Measurements from ENCODE around the gene KIF25. TPM values are rescaled to one million over a fixed set of nuclear protein-coding genes. Genes with fewer than 3 reads are reported as not detected.
"Not testable (repeated sequence)": the region's sequence is repeated elsewhere in the genome, so short reads cannot be mapped to it uniquely, and the experiment has no call there.

Gene KIF25
- total and polyA plus RNA-seq, 7 experiments from 2014 or later: 0.86 TPM; not detected in 6

GRCh38 chr6:168001514-168001913, 4.0 kb downstream of the KIF25 start:
- peaks cover 0 to 31% (median 12%) of the 10 kb centered on the region in 5 donors for H3K27me3 Mint-ChIP-seq
- H3K9me3 Mint-ChIP-seq; ATAC-seq; H3K9me3 ChIP-seq (ENCODE audit: control insufficient read depth in 2 of 3, low read length in 3 of 3); H3K27me3 ChIP-seq (ENCODE audit: control insufficient read depth in 2 of 2, insufficient read depth in 2 of 2, low read length in 2 of 2); intact Hi-C loops (cut with micrococcal nuclease); H3K36me3 Mint-ChIP-seq; DNase-seq; H3K4me1 Mint-ChIP-seq; H3K36me3 ChIP-seq (ENCODE audit: control insufficient read depth in 2 of 3, insufficient read depth in 3 of 3, low read length in 3 of 3); H3K4me1 ChIP-seq (ENCODE audit: control insufficient read depth in 2 of 2, insufficient read depth in 2 of 2, low read length in 2 of 2); H3K4me3 Mint-ChIP-seq; CTCF ChIA-PET; POLR2A ChIA-PET; H3K27ac ChIP-seq (ENCODE audit: low read depth, low read length); H3K4me3 ChIP-seq (ENCODE audit: low read length); H3K27ac Mint-ChIP-seq: not testable (repeated sequence)

- no peak overlapping the region for H3K4me3 ChIP-seq (ENCODE audit: low read length)
- no peaks in the 10 kb centered on the region for H3K27me3 ChIP-seq (ENCODE audit: control insufficient read depth in 2 of 2, insufficient read depth in 2 of 2, low read length in 2 of 2)
- intact Hi-C loops (cut with micrococcal nuclease): no loop called here
- CTCF ChIA-PET: no interaction called here
- no peaks in the 10 kb centered on the region for H3K4me1 ChIP-seq (ENCODE audit: control insufficient read depth in 2 of 2, insufficient read depth in 2 of 2, low read length in 2 of 2)
- Mint-ChIP-seq H3K4me1 (peaks cover 0 to 5% (median 1%) of the 10 kb centered on the region in 7 donors), H3K9me3 (peaks cover 0 to 4% (median 0%) of the 10 kb centered on the region in 11 donors), H3K27me3 (peaks cover 0 to 27% (median 9%) of the 10 kb centered on the region in 5 donors), H3K4me3 (no peak overlapping the region), H3K27ac (no peak overlapping the region), H3K36me3 (peaks cover 0 to 5% (median 0%) of the 10 kb centered on the region in 5 donors)
- no peaks in the 10 kb centered on the region for H3K9me3 ChIP-seq (ENCODE audit: control insufficient read depth in 2 of 3, low read length in 3 of 3)
- no peak overlapping the region for H3K27ac ChIP-seq (ENCODE audit: low read depth, low read length)
- ATAC-seq (no peak), DNase-seq (no peak)
- POLR2A ChIA-PET: no interaction called here
- no peaks in the 10 kb centered on the region for H3K36me3 ChIP-seq (ENCODE audit: control insufficient read depth in 2 of 3, insufficient read depth in 3 of 3, low read length in 3 of 3)
These were observed 5.3 kb downstream of the KIF25 start for GRCh38 chr6:168002804-168003203.

GRCh38 chr6:168004023-168004422, 6.6 kb downstream of the KIF25 start:
- Histone ChIP-seq H3K27me3 (ENCODE audit: control insufficient read depth in 2 of 2, insufficient read depth in 2 of 2, low read length in 2 of 2) (no peaks in the 10 kb centered on the region), H3K27ac (ENCODE audit: low read depth, low read length) (no peak overlapping the region), H3K4me1 (ENCODE audit: control insufficient read depth in 2 of 2, insufficient read depth in 2 of 2, low read length in 2 of 2) (no peaks in the 10 kb centered on the region), H3K9me3 (ENCODE audit: control insufficient read depth in 2 of 3, low read length in 3 of 3) (no peaks in the 10 kb centered on the region), H3K4me3 (ENCODE audit: low read length) (no peak overlapping the region), H3K36me3 (ENCODE audit: control insufficient read depth in 2 of 3, insufficient read depth in 3 of 3, low read length in 3 of 3) (no peaks in the 10 kb centered on the region)
- ATAC-seq (no peak), DNase-seq (no peak)
- no peaks in the 10 kb centered on the region for H3K36me3 Mint-ChIP-seq
- H3K9me3 Mint-ChIP-seq: peaks cover 0 to 10% (median 4%) of the 10 kb centered on the region in 11 donors
- peaks cover 0 to 21% (median 0%) of the 10 kb centered on the region in 5 donors for H3K27me3 Mint-ChIP-seq
- ChIA-PET CTCF (no interaction called here), POLR2A (no interaction called here)
- no peaks in the 10 kb centered on the region for H3K4me1 Mint-ChIP-seq
- intact Hi-C loops (cut with micrococcal nuclease): no loop called here
- H3K27ac Mint-ChIP-seq: no peak overlapping the region
- H3K4me3 Mint-ChIP-seq: no peak overlapping the region

- Histone ChIP-seq H3K4me3 (ENCODE audit: low read length) (no peak overlapping the region), H3K27me3 (ENCODE audit: control insufficient read depth in 2 of 2, insufficient read depth in 2 of 2, low read length in 2 of 2) (no peaks in the 10 kb centered on the region), H3K9me3 (ENCODE audit: control insufficient read depth in 2 of 3, low read length in 3 of 3) (no peaks in the 10 kb centered on the region), H3K27ac (ENCODE audit: low read depth, low read length) (no peak overlapping the region), H3K4me1 (ENCODE audit: control insufficient read depth in 2 of 2, insufficient read depth in 2 of 2, low read length in 2 of 2) (no peaks in the 10 kb centered on the region), H3K36me3 (ENCODE audit: control insufficient read depth in 2 of 3, insufficient read depth in 3 of 3, low read length in 3 of 3) (no peaks in the 10 kb centered on the region)
- no peaks in the 10 kb centered on the region for H3K36me3 Mint-ChIP-seq
- peaks cover 0 to 21% (median 0%) of the 10 kb centered on the region in 5 donors for H3K27me3 Mint-ChIP-seq
- intact Hi-C loops (cut with micrococcal nuclease): no loop called here
- no peak overlapping the region for H3K27ac Mint-ChIP-seq
- H3K4me1 Mint-ChIP-seq: no peaks in the 10 kb centered on the region
- CTCF ChIA-PET: no interaction called here
- POLR2A ChIA-PET: no interaction called here
- H3K4me3 Mint-ChIP-seq: no peak overlapping the region
- ATAC-seq: no peak
- H3K9me3 Mint-ChIP-seq: peaks cover 0 to 12% (median 4%) of the 10 kb centered on the region in 11 donors
- DNase-seq: no peak
These were observed 7.5 kb downstream of the KIF25 start for GRCh38 chr6:168004945-168005344.

DNA sequence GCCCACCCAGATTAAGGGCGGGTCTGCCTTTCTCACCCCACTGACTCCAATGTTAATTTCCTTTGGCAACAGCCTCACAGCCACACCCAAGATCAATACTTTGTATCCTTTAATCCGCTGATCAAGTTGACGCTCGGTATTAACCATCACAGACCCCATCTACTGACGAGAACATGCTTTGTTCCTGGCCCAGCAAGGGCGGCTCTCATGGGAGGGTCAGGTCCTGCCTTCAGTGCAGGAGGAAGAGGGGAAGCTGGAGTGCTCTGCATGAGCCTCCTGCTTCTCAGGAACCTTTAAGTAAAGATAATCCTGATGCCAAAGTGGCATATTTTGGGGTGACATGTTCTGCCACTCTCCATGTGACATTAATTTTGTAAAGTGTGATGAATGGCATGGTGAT, 8.3 kb downstream of the KIF25 start:
- CTCF ChIA-PET: no interaction called here

GRCh38 chr6:168007592-168008338, 10.3 kb downstream of the KIF25 start:
- ATAC-seq (no peak), DNase-seq (no peak)
- Mint-ChIP-seq H3K36me3 (peaks cover 0 to 10% (median 0%) of the 10 kb centered on the region in 5 donors), H3K4me1 (no peaks in the 10 kb centered on the region), H3K27ac (no peak overlapping the region), H3K4me3 (no peak overlapping the region), H3K9me3 (peaks cover 3 to 32% (median 18%) of the 10 kb centered on the region in 11 donors), H3K27me3 (peaks cover 0 to 12% (median 0%) of the 10 kb centered on the region in 5 donors)
- Histone ChIP-seq H3K27ac (ENCODE audit: low read depth, low read length) (no peak overlapping the region), H3K27me3 (ENCODE audit: control insufficient read depth in 2 of 2, insufficient read depth in 2 of 2, low read length in 2 of 2) (no peaks in the 10 kb centered on the region), H3K4me1 (ENCODE audit: control insufficient read depth in 2 of 2, insufficient read depth in 2 of 2, low read length in 2 of 2) (no peaks in the 10 kb centered on the region), H3K36me3 (ENCODE audit: control insufficient read depth in 2 of 3, insufficient read depth in 3 of 3, low read length in 3 of 3) (no peaks in the 10 kb centered on the region), H3K4me3 (ENCODE audit: low read length) (no peak overlapping the region), H3K9me3 (ENCODE audit: control insufficient read depth in 2 of 3, low read length in 3 of 3) (peaks cover 0 to 23% (median 5%) of the 10 kb centered on the region in 3 experiments)
- ChIA-PET CTCF (no interaction called here), POLR2A (no interaction called here)
- intact Hi-C loops (cut with micrococcal nuclease): no loop called here

More for the DNA sequence above, 8.3 kb downstream of the KIF25 start:
- Mint-ChIP-seq H3K9me3 (peaks cover 0 to 19% (median 7%) of the 10 kb centered on the region in 11 donors), H3K27me3 (peaks cover 0 to 18% (median 0%) of the 10 kb centered on the region in 5 donors), H3K4me3 (no peak overlapping the region), H3K4me1 (no peaks in the 10 kb centered on the region), H3K27ac (no peak overlapping the region), H3K36me3 (peaks cover 0 to 2% (median 0%) of the 10 kb centered on the region in 5 donors)
- Histone ChIP-seq H3K4me3 (ENCODE audit: low read length) (no peak overlapping the region), H3K9me3 (ENCODE audit: control insufficient read depth in 2 of 3, low read length in 3 of 3) (peaks cover 0 to 7% (median 0%) of the 10 kb centered on the region in 3 experiments), H3K36me3 (ENCODE audit: control insufficient read depth in 2 of 3, insufficient read depth in 3 of 3, low read length in 3 of 3) (no peaks in the 10 kb centered on the region), H3K27me3 (ENCODE audit: control insufficient read depth in 2 of 2, insufficient read depth in 2 of 2, low read length in 2 of 2) (no peaks in the 10 kb centered on the region), H3K4me1 (ENCODE audit: control insufficient read depth in 2 of 2, insufficient read depth in 2 of 2, low read length in 2 of 2) (no peaks in the 10 kb centered on the region), H3K27ac (ENCODE audit: low read depth, low read length) (no peak overlapping the region)
- ATAC-seq: no peak
- intact Hi-C loops (cut with micrococcal nuclease): no loop called here
- DNase-seq: no peak
- POLR2A ChIA-PET: no interaction called here

DNA sequence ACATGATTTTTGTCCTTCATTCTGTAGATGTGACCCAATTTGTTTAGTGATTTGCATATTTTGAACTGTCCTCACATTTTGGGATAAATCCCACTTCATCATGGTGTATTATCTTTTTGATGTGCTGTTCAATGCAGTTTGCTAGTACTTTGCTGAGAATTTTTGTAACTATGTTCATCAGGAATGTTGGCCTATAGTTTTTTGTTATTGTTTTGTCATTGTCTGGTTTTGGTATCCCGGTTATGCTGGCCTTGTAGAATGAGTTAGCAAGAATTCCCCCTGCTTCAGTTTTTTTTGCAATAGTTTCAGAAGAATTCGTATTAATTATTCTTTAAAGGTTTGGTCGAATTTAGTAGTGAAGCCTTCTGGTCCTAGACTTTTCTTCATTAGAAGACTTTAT, 11.9 kb downstream of the KIF25 start:
- peaks cover 0 to 27% (median 5%) of the 10 kb centered on the region in 3 experiments for H3K9me3 ChIP-seq (ENCODE audit: control insufficient read depth in 2 of 3, low read length in 3 of 3)
- no peaks in the 10 kb centered on the region for H3K4me1 ChIP-seq (ENCODE audit: control insufficient read depth in 2 of 2, insufficient read depth in 2 of 2, low read length in 2 of 2)
- ATAC-seq (no peak), DNase-seq (no peak)
- no peaks in the 10 kb centered on the region for H3K27me3 ChIP-seq (ENCODE audit: control insufficient read depth in 2 of 2, insufficient read depth in 2 of 2, low read length in 2 of 2)
- intact Hi-C loops (cut with micrococcal nuclease): no loop called here
- no peaks in the 10 kb centered on the region for H3K36me3 ChIP-seq (ENCODE audit: control insufficient read depth in 2 of 3, insufficient read depth in 3 of 3, low read length in 3 of 3)
- H3K27me3 Mint-ChIP-seq: peaks cover 0 to 6% (median 0%) of the 10 kb centered on the region in 5 donors
- H3K27ac Mint-ChIP-seq: no peak overlapping the region
- ChIA-PET POLR2A (no interaction called here), CTCF (no interaction called here)
- peaks cover 6 to 43% (median 21%) of the 10 kb centered on the region in 11 donors for H3K9me3 Mint-ChIP-seq
- H3K36me3 Mint-ChIP-seq: peaks cover 0 to 10% (median 1%) of the 10 kb centered on the region in 5 donors
- no peak overlapping the region for H3K4me3 ChIP-seq (ENCODE audit: low read length)
- H3K4me1 Mint-ChIP-seq: no peaks in the 10 kb centered on the region
- no peak overlapping the region for H3K4me3 Mint-ChIP-seq
- no peak overlapping the region for H3K27ac ChIP-seq (ENCODE audit: low read depth, low read length)

All from naive thymus-derived CD4-positive, alpha-beta T cell (primary cell).